Kidney epithelial cell (primary cell): Measurements from ENCODE around the gene SENP1. TPM values are rescaled to one million over a fixed set of nuclear protein-coding genes. Genes with fewer than 3 reads are reported as not detected.

Source experiments
- DNase-seq: peaks from one replicate; pipeline ENCODE4 v3.0.0-alpha.2; 2010; ENCODE audit warnings: low read depth
- H3K27me3 ChIP-seq: 2 replicates; pipeline ENCODE4 v1.6.0; 2011; ENCODE audit warnings: low read length; ENCODE audit not compliant: control insufficient read depth, insufficient read depth
- H3K36me3 ChIP-seq: 2 replicates; pipeline ENCODE4 v1.5.1; 2011; ENCODE audit warnings: low read length; ENCODE audit not compliant: control insufficient read depth, insufficient read depth
- H3K4me3 ChIP-seq: 2 replicates; pipeline ENCODE4 v1.5.1; 2011; ENCODE audit warnings: low read depth, mild to moderate bottlenecking, control low read depth, low read length
- total RNA-seq: library from RNA; depleted of rRNA; stranded (reverse); fragments of >200 nt; gene quantifications from 2 replicates; pipeline ENCODE4 v1.2.3, GENCODE V29; 2015
- TF ChIP-seq, protein P1 (sequence below): IDR thresholded peaks from 2 replicates; pipeline ENCODE4 v1.5.1; 2011; ENCODE audit warnings: mild to moderate bottlenecking, moderate library complexity, low read length, control low read depth, inconsistent platforms; ENCODE audit not compliant: insufficient read depth, poor library complexity, severe bottlenecking

SENP1 gene
- total RNA-seq, 1 donor from 2014 or later: 13.2 TPM

DNA sequence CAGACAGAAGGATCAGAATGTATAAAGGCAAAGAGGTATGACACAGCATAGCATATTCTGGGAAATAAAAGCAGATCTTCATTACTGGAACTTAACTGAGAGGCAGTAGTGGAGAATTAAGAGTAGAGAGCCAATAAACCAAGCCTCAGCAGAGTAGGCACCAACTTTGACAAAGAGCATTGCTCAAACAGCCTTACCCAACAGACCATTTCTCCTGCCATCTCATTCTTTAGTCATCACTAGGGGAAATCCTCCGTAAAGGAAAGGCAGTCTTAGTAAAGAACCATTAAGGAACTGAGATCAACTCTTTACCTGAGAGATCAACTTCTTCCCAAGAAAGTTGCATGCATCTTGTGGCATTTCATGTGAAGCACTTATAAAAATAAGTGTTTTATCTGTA is 36.6 kb downstream of the SENP1 start:
- no peak overlapping the region for H3K4me3 ChIP-seq
- H3K27me3 ChIP-seq: no peaks in the 10 kb centered on the region
- no peaks in the 10 kb centered on the region for H3K36me3 ChIP-seq
- TF ChIP-seq, protein P1, sequence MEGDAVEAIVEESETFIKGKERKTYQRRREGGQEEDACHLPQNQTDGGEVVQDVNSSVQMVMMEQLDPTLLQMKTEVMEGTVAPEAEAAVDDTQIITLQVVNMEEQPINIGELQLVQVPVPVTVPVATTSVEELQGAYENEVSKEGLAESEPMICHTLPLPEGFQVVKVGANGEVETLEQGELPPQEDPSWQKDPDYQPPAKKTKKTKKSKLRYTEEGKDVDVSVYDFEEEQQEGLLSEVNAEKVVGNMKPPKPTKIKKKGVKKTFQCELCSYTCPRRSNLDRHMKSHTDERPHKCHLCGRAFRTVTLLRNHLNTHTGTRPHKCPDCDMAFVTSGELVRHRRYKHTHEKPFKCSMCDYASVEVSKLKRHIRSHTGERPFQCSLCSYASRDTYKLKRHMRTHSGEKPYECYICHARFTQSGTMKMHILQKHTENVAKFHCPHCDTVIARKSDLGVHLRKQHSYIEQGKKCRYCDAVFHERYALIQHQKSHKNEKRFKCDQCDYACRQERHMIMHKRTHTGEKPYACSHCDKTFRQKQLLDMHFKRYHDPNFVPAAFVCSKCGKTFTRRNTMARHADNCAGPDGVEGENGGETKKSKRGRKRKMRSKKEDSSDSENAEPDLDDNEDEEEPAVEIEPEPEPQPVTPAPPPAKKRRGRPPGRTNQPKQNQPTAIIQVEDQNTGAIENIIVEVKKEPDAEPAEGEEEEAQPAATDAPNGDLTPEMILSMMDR: no peak
- DNase-seq: no peak

- no peak for DNase-seq
- Histone ChIP-seq H3K27me3 (no peaks in the 10 kb centered on the region), H3K36me3 (no peaks in the 10 kb centered on the region), H3K4me3 (no peak overlapping the region)
- TF ChIP-seq, protein P1: no peak
Observed at GRCh38 chr12:48068457-48068856, 37.4 kb downstream of the SENP1 start.

- no peak overlapping the region for H3K4me3 ChIP-seq
- TF ChIP-seq, protein P1: no peak
- H3K27me3 ChIP-seq: no peaks in the 10 kb centered on the region
- DNase-seq: no peak
- no peaks in the 10 kb centered on the region for H3K36me3 ChIP-seq
Observed at GRCh38 chr12:48067250-48067938, 38.5 kb downstream of the SENP1 start.

GRCh38 chr12:48065041-48065440 is 40.8 kb downstream of the SENP1 start:
- TF ChIP-seq, protein P1: no peak
- DNase-seq: no peak
- Histone ChIP-seq H3K36me3 (no peaks in the 10 kb centered on the region), H3K4me3 (no peak overlapping the region), H3K27me3 (no peaks in the 10 kb centered on the region)

DNA sequence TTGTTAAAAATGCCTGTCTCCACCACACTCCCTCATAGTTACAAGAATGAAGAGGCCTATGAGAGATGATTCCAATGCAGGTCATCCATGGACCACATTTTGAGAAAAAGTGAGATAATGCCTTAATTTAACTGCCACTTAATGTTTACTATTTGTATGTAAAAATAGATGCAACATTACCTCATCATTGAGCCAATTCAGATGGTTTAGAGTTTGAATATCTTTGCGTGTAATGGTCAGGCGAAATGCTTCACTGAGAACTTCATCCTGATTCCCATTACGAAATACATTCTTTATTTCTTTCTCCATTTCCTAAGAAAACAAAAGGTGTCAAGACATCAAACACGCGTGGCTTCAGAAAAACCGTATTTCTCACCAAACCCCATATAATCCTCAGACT is 42.3 kb downstream of the SENP1 start:
- Histone ChIP-seq H3K27me3 (no peaks in the 10 kb centered on the region), H3K4me3 (no peak overlapping the region), H3K36me3 (no peaks in the 10 kb centered on the region)
- no peak for DNase-seq
- TF ChIP-seq, protein P1: no peak
